ENCODE data around the gene EXOC3L1. TPM values are rescaled to one million over a fixed set of nuclear protein-coding genes. Genes with fewer than 3 reads are reported as not detected.

The EXOC3L1 gene
- total RNA-seq, 1 experiment from 2014 or later: not detected

- H3K4me2 ChIP-seq (ENCODE audit: low read length): no peak overlapping the region
- no peaks in the 10 kb centered on the region for H4K20me1 ChIP-seq (ENCODE audit: low read length)
- BruUV-seq (replicated peaks): no TSS peak
- ATAC-seq (peak; percentile 56; the same call in 1 of the 2 replicates), DNase-seq (peak; percentile 51)
- peaks cover 15% of the 10 kb centered on the region for H3K4me1 ChIP-seq (ENCODE audit: insufficient read depth, low read length)
- H3K36me3 ChIP-seq (ENCODE audit: low read depth, low read length): peaks cover 22% of the 10 kb centered on the region
- ChIA-PET POLR2A (ENCODE audit: unreplicated experiment) (interaction anchor here (0.5 kb wide), 1 partner anchor 40 kb away, joined by 3 read pairs; no protein-coding TSS in a partner anchor), CTCF (no interaction called here)
- TF ChIP-seq EZH2 (IDR thresholded peaks at IDR 0.05; ENCODE audit: low read length, unreplicated experiment) (no peak), CTCF (conservative IDR thresholded peaks at IDR 0.05; ENCODE audit: low read depth, low read length) (no peak), EZH2phosphoT487 (IDR thresholded peaks at IDR 0.05; ENCODE audit: borderline replicate concordance, low read length) (no peak)
- peaks cover 17% of the 10 kb centered on the region for H3K79me2 ChIP-seq (ENCODE audit: low read length)
- no peaks in the 10 kb centered on the region for H3K9me3 ChIP-seq (ENCODE audit: low read length)
- H3K4me3 ChIP-seq (ENCODE audit: low read length): no peak overlapping the region
- no peaks in the 10 kb centered on the region for H3K27me3 ChIP-seq (ENCODE audit: low read length)
- intact Hi-C loops (cut with micrococcal nuclease): no loop called here
- no peaks in the 10 kb centered on the region for H3K9me2 ChIP-seq (replicated peaks; ENCODE audit: low read length)
- H3F3A ChIP-seq (ENCODE audit: low read length, unreplicated experiment): peaks cover 5% of the 10 kb centered on the region
- H3K27ac ChIP-seq (ENCODE audit: low read length): no peak overlapping the region
- H3K9ac ChIP-seq (ENCODE audit: low read length): no peak overlapping the region
- no peak overlapping the region for H2AFZ ChIP-seq (ENCODE audit: low read length)
Observed at GRCh38 chr16:67236563-67237395, 46.8 kb upstream of the EXOC3L1 start.

GRCh38 chr16:67235816-67236562 is 46.1 kb upstream of the EXOC3L1 start:
- POLR2A ChIA-PET (ENCODE audit: unreplicated experiment): no interaction called here
- TF ChIP-seq EZH2 (IDR thresholded peaks at IDR 0.05; ENCODE audit: low read length, unreplicated experiment) (no peak), CTCF (conservative IDR thresholded peaks at IDR 0.05; ENCODE audit: low read depth, low read length) (no peak), EZH2phosphoT487 (IDR thresholded peaks at IDR 0.05; ENCODE audit: borderline replicate concordance, low read length) (no peak)
- no peaks in the 10 kb centered on the region for H3K27me3 ChIP-seq (ENCODE audit: low read length)
- H3K9me3 ChIP-seq (ENCODE audit: low read length): no peaks in the 10 kb centered on the region
- no peaks in the 10 kb centered on the region for H4K20me1 ChIP-seq (ENCODE audit: low read length)
- H3K79me2 ChIP-seq (ENCODE audit: low read length): peaks cover 17% of the 10 kb centered on the region
- H3K4me3 ChIP-seq (ENCODE audit: low read length): no peak overlapping the region
- H3K36me3 ChIP-seq (ENCODE audit: low read depth, low read length): peaks cover 27% of the 10 kb centered on the region
- no peak overlapping the region for H3K27ac ChIP-seq (ENCODE audit: low read length)
- H3K9me2 ChIP-seq (replicated peaks; ENCODE audit: low read length): no peaks in the 10 kb centered on the region
- H3K4me2 ChIP-seq (ENCODE audit: low read length): no peak overlapping the region
- H3K4me1 ChIP-seq (ENCODE audit: insufficient read depth, low read length): peaks cover 7% of the 10 kb centered on the region
- DNase-seq (no peak), ATAC-seq (no peak)
- no peak overlapping the region for H3K9ac ChIP-seq (ENCODE audit: low read length)
- intact Hi-C loops (cut with micrococcal nuclease): no loop called here
- no TSS peak for BruUV-seq (replicated peaks)
- CTCF ChIA-PET: no interaction called here
- H2AFZ ChIP-seq (ENCODE audit: low read length): no peak overlapping the region
- H3F3A ChIP-seq (ENCODE audit: low read length, unreplicated experiment): no peaks in the 10 kb centered on the region
